OCI-LY1 (cell line): Measurements from ENCODE around the gene TCEAL4.

Experiments used
- EZH2 ChIP-seq: fragments of 200-600 bp; sonication (generic), shearing (Covaris generic); IDR thresholded peaks from 2 replicates; pipeline ENCODE4 v1.8.0; 2017; ENCODE audit warnings: borderline replicate concordance, mixed run types, mild to moderate bottlenecking, antibody characterized with exemption, low read length, moderate library complexity, mixed read lengths
- TF ChIP-seq, protein P1 (sequence below): fragments of 200-600 bp; sonication (generic), shearing (Covaris generic); IDR thresholded peaks from 2 replicates; pipeline ENCODE4 v1.5.1; 2017; ENCODE audit warnings: mild to moderate bottlenecking, antibody characterized with exemption, low read length, moderate library complexity, mixed read lengths

DNA sequence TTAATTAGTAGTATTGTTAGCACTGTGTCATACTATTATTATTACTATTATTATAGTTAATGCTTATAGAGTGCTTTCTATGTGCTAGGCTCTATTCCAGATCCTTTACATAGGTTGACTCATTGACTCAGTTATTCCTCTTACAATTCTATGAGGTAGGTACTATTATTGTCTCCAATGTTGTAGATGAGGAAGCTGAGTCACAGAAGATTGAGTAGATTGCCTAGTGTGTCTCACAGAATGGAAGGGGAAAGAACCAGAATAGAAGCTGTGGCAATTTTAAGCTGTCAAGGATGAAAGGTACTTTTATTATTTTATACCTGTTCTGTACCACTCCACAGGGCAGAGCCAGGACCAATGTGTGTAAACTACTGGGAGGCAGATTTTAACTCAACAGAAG is 41.5 kb downstream of the TCEAL4 start:
- TF ChIP-seq, protein P1, sequence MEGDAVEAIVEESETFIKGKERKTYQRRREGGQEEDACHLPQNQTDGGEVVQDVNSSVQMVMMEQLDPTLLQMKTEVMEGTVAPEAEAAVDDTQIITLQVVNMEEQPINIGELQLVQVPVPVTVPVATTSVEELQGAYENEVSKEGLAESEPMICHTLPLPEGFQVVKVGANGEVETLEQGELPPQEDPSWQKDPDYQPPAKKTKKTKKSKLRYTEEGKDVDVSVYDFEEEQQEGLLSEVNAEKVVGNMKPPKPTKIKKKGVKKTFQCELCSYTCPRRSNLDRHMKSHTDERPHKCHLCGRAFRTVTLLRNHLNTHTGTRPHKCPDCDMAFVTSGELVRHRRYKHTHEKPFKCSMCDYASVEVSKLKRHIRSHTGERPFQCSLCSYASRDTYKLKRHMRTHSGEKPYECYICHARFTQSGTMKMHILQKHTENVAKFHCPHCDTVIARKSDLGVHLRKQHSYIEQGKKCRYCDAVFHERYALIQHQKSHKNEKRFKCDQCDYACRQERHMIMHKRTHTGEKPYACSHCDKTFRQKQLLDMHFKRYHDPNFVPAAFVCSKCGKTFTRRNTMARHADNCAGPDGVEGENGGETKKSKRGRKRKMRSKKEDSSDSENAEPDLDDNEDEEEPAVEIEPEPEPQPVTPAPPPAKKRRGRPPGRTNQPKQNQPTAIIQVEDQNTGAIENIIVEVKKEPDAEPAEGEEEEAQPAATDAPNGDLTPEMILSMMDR: no peak
- no peak for TF ChIP-seq EZH2
